Neuron (in vitro differentiated cells): Measurements from ENCODE around the gene IL10RB.
"Not testable (repeated sequence)": the region's sequence is repeated elsewhere in the genome, so short reads cannot be mapped to it uniquely, and the experiment has no call there.

Experiments
- H2AFZ ChIP-seq: one replicate; pipeline ENCODE4 v1.6.1; 2013; ENCODE audit warnings: low read depth, mild to moderate bottlenecking, inconsistent platforms, low read length, moderate library complexity
- H3K27me3 ChIP-seq: one replicate; pipeline ENCODE4 v1.6.1; 2013; ENCODE audit warnings: low read length; ENCODE audit not compliant: insufficient read depth
- H3K36me3 ChIP-seq: one replicate; pipeline ENCODE4 v1.6.1; 2013; ENCODE audit warnings: low read length; ENCODE audit not compliant: insufficient read depth
- H3K4me1 ChIP-seq: one replicate; pipeline ENCODE4 v1.6.1; 2013; ENCODE audit warnings: low read length; ENCODE audit not compliant: insufficient read depth
- H3K4me3 ChIP-seq: 2 replicates; pipeline ENCODE4 v1.5.1; 2013; ENCODE audit warnings: mild to moderate bottlenecking, low read length, moderate library complexity
- H3K9me3 ChIP-seq: one replicate; pipeline ENCODE4 v1.6.1; 2013; ENCODE audit warnings: low read length

IL10RB gene

DNA sequence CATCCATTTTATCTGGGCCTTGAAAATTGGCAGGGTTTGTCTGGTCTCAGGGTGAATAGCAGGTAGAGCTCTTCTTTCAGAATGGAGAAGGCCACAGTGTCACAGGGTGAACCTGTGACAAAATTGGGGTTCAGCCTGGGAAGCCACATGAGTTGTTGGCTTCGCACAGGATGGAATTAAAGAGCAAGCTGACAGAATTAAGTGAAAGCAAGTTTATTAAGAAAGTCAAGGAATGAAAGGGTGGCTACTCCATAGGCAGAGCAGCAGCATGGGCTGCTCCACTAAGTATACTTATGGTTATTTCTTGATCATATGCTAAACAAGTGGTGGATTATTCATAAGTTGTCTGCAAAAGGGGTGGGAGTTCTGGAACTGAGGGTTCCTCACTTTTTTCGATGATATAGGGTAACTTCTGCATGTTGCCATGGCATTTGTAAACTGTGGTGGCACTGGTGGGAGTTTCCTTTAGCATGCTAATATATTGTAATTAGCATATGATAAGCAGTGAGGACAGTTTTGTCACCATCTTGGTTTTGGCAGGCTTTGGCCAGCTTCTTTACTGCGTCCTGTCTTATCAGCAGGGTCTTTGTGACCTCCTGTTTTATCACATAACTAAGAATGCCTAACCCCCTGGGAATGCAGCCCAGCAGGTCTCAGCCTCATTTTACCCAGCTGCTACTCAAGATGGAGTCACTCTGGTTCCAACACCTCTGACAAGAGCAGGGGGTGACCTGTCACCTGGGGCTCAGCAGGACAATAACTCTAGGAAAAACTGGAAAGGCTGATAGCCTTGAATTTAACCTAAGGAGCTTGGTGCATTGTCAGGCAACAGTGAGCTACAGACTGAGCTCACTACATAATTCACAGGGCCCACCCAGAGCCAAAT, 31.3 kb upstream of the IL10RB start:
- no peak overlapping the region for H3K4me3 ChIP-seq
- H3K4me1 ChIP-seq: peaks cover 10% of the 10 kb centered on the region
- H2AFZ ChIP-seq: no peak overlapping the region
- peaks cover 14% of the 10 kb centered on the region for H3K9me3 ChIP-seq
- no peaks in the 10 kb centered on the region for H3K27me3 ChIP-seq
- no peaks in the 10 kb centered on the region for H3K36me3 ChIP-seq

DNA sequence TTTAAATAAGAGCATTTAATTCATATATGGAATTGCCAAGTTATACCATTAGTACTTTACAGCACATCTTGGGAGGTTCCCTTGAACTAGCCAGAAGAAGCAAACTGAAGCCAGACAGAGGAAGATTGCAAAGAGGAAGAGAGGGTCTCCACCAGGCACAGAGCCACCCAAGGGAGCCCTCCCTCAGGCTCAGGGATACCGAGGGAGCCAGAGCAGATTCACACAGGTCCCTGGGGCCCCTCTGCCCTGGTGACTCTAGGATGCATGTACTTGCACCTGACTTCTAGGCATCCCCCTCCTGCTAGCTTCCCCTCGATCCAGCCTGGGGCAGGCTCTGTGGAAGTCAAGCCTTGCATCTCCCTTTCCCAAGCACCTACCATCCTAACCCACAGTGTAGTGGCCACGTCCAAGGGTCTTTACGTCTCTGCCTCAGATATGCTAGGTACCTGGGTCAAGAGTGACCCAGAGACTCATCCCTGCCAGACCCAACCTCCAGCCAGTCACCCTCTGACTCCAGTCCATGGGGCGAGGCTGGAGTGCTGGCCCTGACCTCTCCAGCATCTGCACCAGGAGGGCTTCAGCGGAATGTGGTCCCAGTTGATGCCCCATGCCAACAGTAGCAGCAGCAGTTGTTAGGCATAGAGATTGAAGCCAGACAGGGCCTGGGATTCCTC, 30.0 kb upstream of the IL10RB start:
- Histone ChIP-seq H3K36me3 (no peaks in the 10 kb centered on the region), H3K4me1 (peaks cover 6% of the 10 kb centered on the region), H3K9me3 (peaks cover 14% of the 10 kb centered on the region), H2AFZ (no peak overlapping the region), H3K27me3 (no peaks in the 10 kb centered on the region), H3K4me3 (no peak overlapping the region)

DNA sequence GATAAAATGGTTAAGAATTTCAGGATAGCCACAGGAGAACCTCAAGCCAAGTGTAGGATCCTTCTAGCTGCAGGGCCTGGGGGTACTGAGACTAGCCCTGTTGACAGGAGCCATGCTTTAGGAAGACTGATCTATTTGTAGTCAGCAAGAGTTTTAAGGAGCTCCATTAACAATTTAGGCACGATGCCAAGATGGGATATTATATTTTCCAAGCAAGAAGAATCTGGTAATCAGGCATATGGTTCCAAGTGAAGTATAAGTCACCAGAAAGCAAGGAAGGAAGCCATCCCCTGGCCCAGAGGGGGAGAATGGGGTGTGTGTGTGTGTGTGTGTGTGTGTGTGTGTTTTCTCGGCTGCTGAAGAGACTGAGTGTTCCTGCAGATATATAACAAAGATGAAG, 29.4 kb upstream of the IL10RB start:
- Histone ChIP-seq H3K4me1 (peaks cover under 1% of the 10 kb centered on the region), H3K4me3 (no peak overlapping the region), H3K9me3 (peaks cover 14% of the 10 kb centered on the region), H3K36me3 (peaks cover under 1% of the 10 kb centered on the region), H2AFZ (no peak overlapping the region), H3K27me3 (no peaks in the 10 kb centered on the region)

DNA sequence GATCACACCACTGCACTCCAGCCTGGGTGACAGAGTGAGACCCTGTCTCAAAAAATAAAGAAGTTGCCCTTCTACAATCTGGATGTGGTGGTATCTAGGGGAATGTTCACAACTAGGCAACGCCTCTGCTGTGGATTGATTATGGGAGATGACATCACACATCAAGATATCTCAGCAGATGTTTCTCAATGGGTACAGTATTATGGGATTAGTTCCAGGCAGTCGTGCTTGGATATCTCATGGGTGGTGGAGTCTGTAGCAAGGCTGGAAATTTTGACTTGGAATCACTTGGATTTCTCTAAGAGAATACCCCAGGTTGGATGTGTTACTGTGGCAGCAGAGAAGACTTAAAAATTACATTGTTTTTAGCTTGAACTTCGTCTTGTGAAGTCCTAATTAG, 28.7 kb upstream of the IL10RB start:
- Histone ChIP-seq H3K36me3 (peaks cover 5% of the 10 kb centered on the region), H3K27me3 (no peaks in the 10 kb centered on the region), H3K4me3 (no peak overlapping the region), H3K4me1 (no peaks in the 10 kb centered on the region), H2AFZ (no peak overlapping the region), H3K9me3 (peaks cover 14% of the 10 kb centered on the region)

DNA sequence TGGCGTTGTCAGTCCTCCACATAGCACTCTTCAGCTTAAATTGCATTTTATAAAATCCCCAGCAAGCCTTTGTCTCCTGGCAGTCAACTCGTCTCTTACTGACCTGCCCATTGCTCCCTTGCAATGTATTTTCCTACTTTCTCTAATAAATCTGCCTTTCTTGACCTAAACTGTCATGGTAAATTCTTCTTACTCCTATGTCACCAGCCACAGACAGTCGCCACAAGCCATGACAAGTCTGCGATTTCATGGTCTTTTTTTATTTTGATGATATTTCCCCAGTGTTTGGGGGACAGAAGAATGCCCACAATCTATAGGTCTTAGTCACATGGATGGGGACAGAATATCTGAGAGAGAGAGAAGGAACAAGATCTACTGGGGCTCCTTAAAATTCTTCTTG, 28.0 kb upstream of the IL10RB start:
- Histone ChIP-seq H3K27me3 (no peaks in the 10 kb centered on the region), H3K4me3 (no peak overlapping the region), H3K9me3 (peaks cover 14% of the 10 kb centered on the region), H3K4me1 (no peaks in the 10 kb centered on the region), H2AFZ (no peak overlapping the region), H3K36me3 (peaks cover 5% of the 10 kb centered on the region)

DNA sequence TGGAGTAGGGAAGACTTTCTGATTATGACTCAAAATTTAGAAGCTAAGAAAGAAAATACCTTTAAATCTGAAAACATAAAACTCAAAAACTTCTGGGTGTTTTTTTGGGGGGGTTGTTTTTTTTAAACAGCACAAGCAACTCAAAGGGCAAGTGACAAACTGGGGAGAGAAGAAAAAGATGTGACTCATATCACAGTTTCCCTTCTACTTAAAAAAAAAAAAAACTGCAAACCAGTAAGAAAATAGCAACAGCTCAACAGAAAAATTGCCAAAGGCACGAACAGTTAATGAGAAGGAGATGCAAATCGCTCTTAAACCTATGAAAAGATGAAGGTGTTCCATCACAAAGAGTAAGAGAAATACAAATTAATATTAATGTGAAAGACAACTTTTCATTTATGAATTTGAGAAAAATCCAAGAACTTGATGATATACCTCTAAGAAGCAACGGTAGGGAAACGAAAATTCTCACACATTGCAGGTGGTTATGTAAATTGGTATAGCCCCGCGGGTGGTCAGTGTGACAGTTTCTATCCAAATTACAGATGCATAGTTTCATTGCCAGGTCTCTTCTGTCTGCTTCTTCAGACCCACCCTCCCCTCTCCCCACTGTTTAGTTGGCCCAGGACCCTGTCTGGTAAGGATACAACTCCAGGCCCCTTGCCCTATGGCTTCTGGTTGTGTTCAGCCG, 27.5 kb upstream of the IL10RB start:
- Histone ChIP-seq H3K9me3 (peaks cover 14% of the 10 kb centered on the region), H3K4me3 (no peak overlapping the region), H3K36me3 (peaks cover 9% of the 10 kb centered on the region), H3K27me3 (no peaks in the 10 kb centered on the region), H3K4me1 (no peaks in the 10 kb centered on the region), H2AFZ (no peak overlapping the region)

DNA sequence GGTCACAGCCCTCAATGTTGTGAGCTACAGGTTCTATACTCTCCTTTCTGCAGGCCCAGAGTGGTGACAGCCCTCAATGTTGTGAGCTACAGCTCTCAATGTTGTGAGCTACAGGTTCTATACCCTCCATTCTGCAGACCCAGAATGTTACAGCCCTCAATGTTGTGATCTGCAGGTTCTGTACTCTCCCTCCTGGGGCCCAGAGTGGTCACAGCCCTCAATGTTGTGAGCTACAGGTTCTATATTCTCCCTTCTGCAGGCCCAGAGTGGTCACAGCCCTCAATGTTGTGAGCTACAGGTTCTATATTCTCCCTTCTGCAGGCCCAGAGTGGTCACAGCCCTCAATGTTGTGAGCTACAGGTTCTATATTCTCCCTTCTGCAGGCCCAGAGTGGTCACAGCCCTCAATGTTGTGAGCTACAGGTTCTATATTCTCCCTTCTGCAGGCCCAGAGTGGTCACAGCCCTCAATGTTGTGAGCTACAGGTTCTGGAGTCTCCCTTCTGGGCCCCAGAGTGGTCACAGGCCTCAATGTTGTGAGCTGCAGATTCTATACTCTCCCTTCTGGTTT, 26.5 kb upstream of the IL10RB start:
- not testable (repeated sequence) for H3K4me1 ChIP-seq, H2AFZ ChIP-seq, H3K27me3 ChIP-seq, H3K4me3 ChIP-seq
- H3K36me3 ChIP-seq: peaks cover 15% of the 10 kb centered on the region
- H3K9me3 ChIP-seq: peaks cover 14% of the 10 kb centered on the region

DNA sequence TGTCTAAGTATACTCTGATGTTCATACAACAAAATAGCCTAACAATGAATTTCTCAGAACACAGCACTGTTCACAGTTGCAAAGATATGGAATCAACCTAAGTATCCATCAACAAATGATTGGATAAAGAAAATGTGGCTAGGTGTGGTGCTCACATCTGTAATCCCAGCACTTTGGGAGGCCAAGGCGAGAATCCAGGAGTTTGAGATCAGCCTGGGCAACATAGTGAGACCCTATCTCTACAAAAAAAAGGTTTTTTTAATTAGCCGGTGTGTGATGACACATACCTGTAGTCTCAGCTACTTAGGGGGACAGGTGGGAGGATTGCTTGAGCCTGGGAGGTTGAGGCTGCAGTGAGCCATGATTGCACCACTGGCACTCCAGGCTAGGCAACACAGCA, 25.8 kb upstream of the IL10RB start:
- Histone ChIP-seq H2AFZ (no peak overlapping the region), H3K27me3 (no peaks in the 10 kb centered on the region), H3K9me3 (peaks cover 14% of the 10 kb centered on the region), H3K4me3 (no peak overlapping the region), H3K4me1 (no peaks in the 10 kb centered on the region), H3K36me3 (peaks cover 22% of the 10 kb centered on the region)

DNA sequence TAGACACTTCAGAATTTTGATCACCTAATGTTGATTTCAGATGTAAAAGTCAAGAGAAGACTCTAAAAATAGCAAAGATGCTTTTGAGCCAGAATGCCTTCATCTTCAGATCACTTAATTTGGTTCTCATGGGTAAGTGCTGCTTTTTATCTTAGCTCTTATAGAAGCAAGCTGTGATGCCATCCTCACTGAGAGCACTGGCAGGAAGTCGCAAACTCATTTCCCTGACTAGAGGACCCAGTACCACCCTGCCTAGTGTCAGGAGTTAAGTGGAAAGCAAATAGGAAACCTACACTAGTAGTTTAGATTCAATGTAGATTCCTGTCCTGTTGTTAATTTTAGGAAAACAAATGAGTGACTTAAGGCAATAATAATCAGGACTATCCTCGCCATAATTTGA, 24.3 kb upstream of the IL10RB start:
- Histone ChIP-seq H3K4me1 (no peaks in the 10 kb centered on the region), H3K4me3 (no peak overlapping the region), H2AFZ (no peak overlapping the region), H3K36me3 (peaks cover 35% of the 10 kb centered on the region), H3K27me3 (no peaks in the 10 kb centered on the region), H3K9me3 (peaks cover 10% of the 10 kb centered on the region)

DNA sequence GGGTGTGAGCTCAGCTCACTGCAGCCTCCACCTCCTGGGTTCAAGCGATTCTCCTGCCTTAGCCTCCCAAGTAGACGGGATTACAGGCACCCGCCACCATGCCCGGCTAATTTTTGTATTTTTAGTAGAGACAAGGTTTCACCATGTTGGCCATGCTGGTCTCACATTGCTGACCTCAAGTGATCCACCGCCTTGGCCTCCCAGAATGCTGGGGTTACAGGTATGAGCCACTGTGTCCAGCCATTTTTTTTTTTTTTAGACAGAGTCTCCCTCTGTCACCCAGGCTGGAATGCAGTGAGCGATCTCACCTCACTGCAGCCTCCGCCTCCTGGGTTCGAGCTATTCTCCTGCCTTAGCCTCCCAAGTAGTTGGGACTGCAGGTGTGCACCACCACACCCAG, 23.3 kb upstream of the IL10RB start:
- H2AFZ ChIP-seq, H3K4me1 ChIP-seq, H3K9me3 ChIP-seq, H3K27me3 ChIP-seq, H3K4me3 ChIP-seq: not testable (repeated sequence)
- peaks cover 43% of the 10 kb centered on the region for H3K36me3 ChIP-seq

DNA sequence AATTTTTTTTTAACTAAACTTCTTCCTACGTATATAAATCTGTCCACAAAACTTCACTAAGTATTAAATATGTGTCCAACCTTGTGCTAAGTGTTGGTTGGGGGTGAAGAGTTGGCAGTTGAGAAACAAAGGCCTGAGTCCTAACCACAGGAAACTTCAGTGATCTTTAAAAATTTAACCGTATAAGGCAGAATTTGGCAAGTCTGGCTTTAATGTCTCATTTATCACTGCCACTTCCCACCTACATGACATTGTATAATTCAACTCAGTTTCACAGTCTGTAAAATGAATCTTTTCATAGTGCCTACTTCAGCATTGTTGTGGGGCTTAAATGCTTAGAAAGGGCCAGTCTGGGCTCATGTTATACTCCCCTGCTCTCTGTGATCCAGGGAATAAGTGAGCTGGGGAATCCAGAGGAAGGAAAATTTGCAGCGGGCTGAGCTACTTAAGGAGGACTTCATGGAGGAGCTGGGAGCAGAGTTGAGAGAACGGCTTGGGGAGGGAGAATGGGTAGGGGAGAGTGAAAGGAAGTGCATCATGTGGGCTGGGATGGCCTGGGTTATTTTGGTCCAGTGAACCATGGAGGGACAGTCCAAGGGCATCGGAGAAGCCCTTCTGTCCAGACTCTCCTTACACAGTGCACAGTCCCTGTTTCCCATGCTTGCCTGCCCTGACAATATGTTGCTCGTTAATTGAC, 21.9 kb upstream of the IL10RB start:
- Histone ChIP-seq H3K9me3 (peaks cover 3% of the 10 kb centered on the region), H3K4me3 (no peak overlapping the region), H2AFZ (no peak overlapping the region), H3K27me3 (no peaks in the 10 kb centered on the region), H3K36me3 (peaks cover 50% of the 10 kb centered on the region), H3K4me1 (no peaks in the 10 kb centered on the region)

DNA sequence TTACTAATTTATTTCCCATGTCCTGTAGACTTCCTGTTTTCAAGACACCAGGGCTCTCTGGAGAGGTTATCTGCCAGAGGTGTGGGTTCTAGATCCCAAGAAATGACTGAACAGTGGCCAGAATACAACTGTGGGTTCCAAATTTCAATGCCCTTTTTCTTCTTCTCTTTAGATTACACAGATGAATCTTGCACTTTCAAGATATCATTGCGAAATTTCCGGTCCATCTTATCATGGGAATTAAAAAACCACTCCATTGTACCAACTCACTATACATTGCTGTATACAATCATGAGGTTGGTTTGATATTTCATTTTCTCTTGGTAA, 21.4 kb upstream of the IL10RB start:
- H3K36me3 ChIP-seq: peaks cover 55% of the 10 kb centered on the region
- H2AFZ ChIP-seq: no peak overlapping the region
- no peaks in the 10 kb centered on the region for H3K4me1 ChIP-seq

More for the DNA sequence above, 21.4 kb upstream of the IL10RB start:
- Histone ChIP-seq H3K4me3 (no peak overlapping the region), H3K9me3 (no peaks in the 10 kb centered on the region), H3K27me3 (no peaks in the 10 kb centered on the region)
